K562 treated with DMSO at 1 percent for 48 hours (cell line): ENCODE results near the gene CENPE. TPM values are rescaled to one million over a fixed set of nuclear protein-coding genes. Genes with fewer than 3 reads are reported as not detected.

Source experiments
- total RNA-seq: library from RNA; unstranded; fragments of 300-600 nt; gene quantifications from 2 replicates; pipeline ENCODE4 v1.2.3, GENCODE V29; 2022; ENCODE audit warnings: low replicate concordance; ENCODE audit errors: extremely low read depth

CENPE gene
- total RNA-seq = not detected in 2 replicates

GRCh38 chr4:103198111-103198765 is at the start of gene CENPE:
TSS of gene CENPE (minus strand) at chr4:103198343. CDS start at chr4:103198319, 24 bp downstream.

GRCh38 chr4:103099691-103100392 is 98.3 kb downstream of the CENPE start, which contains the start of gene BDH2:
TSS of gene BDH2 (minus strand) at chr4:103099834. CDS start at chr4:103096254, 3,580 bp downstream.

DNA sequence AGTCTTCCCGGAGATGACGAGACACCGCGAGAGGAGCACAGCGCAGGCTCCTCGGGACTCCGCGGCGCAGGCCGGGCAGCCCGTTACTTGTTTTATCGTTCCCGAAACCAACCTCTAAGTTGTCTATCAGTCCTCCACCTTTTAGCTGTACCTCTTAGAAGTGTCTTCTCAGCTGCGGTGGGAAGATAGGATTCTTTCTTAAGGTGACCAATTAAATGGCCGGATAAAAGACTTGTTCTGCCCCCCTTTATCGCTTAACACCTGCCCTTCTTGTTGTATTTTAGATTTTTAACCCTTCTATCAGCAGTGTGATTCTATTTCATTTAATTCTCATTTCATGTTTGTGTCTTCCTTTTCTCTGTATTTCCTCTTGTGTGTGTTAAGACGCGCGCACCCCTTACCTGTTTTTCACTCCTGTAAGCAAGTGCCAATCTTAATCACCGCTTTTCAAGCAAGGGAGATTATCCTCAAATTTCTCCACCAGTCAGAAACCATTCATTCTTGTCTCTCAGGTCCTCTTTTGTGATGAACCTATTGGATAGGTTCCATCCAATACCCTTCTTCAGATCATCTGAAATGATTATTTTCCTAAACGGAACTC is 121.3 kb downstream of the CENPE start, which contains the start of gene SLC9B2:
TSS of gene SLC9B2 (minus strand) at position 15 of the 601 bp plus-strand sequence. CDS start 9,211 bp downstream, outside the sequence.

Other genes with a start within 250 kb of the CENPE start
- gene SLC9B1, start 178.6 kb downstream of the CENPE start, total RNA-seq = not detected in 2 replicates
- not detected in 2 replicates for gene SLC9B2, start 121.6 kb downstream of the CENPE start, total RNA-seq
- gene BDH2, start 98.5 kb downstream of the CENPE start, total RNA-seq = not detected in 2 replicates